GM21367 (cell line): ENCODE measurements around the gene TMEM208.

ENCODE experiments used
- ATAC-seq: cut with Tn5 transposase; IDR thresholded peaks from one replicate; pipeline ENCODE4 v1.9.1; 2021; ENCODE audit not compliant: unreplicated experiment

TMEM208 gene

GRCh38 chr16:67248401-67249177 lies 21.7 kb downstream of the TMEM208 start, which contains the start of gene SLC9A5:
Gene SLC9A5 (plus strand): TSS chr16:67248979. CDS start chr16:67249015, 36 bp downstream.
- ATAC-seq = no peak

GRCh38 chr16:67249178-67250044 lies 22.5 kb downstream of the TMEM208 start:
- no peak for ATAC-seq

GRCh38 chr16:67250045-67250327 lies 23.1 kb downstream of the TMEM208 start:
- no peak for ATAC-seq

- no peak for ATAC-seq
Measured at GRCh38 chr16:67252609-67253497, 25.9 kb downstream of the TMEM208 start.

GRCh38 chr16:67254801-67255552 lies 28.0 kb downstream of the TMEM208 start:
- no peak for ATAC-seq

GRCh38 chr16:67255553-67256221 lies 28.8 kb downstream of the TMEM208 start:
- no peak for ATAC-seq

GRCh38 chr16:67256701-67257230 lies 29.8 kb downstream of the TMEM208 start:
- ATAC-seq = no peak

- no peak for ATAC-seq
Measured at GRCh38 chr16:67257486-67258160, 30.7 kb downstream of the TMEM208 start.

GRCh38 chr16:67258161-67258835 lies 31.4 kb downstream of the TMEM208 start:
- ATAC-seq = no peak

GRCh38 chr16:67259705-67260104 lies 32.8 kb downstream of the TMEM208 start:
- ATAC-seq = no peak

- ATAC-seq = no peak
Measured at GRCh38 chr16:67260426-67261063, 33.6 kb downstream of the TMEM208 start.

- ATAC-seq = no peak
Measured at GRCh38 chr16:67263201-67263600, 36.3 kb downstream of the TMEM208 start.

GRCh38 chr16:67264277-67264676 lies 37.3 kb downstream of the TMEM208 start:
- no peak for ATAC-seq

GRCh38 chr16:67264866-67265265 lies 37.9 kb downstream of the TMEM208 start:
- ATAC-seq = no peak

- ATAC-seq = no peak
Measured at GRCh38 chr16:67265834-67266233, 38.9 kb downstream of the TMEM208 start.

GRCh38 chr16:67268136-67268579 lies 41.2 kb downstream of the TMEM208 start:
- ATAC-seq = no peak

GRCh38 chr16:67269766-67270165 lies 42.8 kb downstream of the TMEM208 start:
- no peak for ATAC-seq

GRCh38 chr16:67270931-67271338 lies 44.0 kb downstream of the TMEM208 start:
- no peak for ATAC-seq
